Measurements from ENCODE around the gene NDUFV2. TPM values are rescaled to one million over a fixed set of nuclear protein-coding genes. Genes with fewer than 3 reads are reported as not detected.

NDUFV2 gene
- total and polyA plus RNA-seq, 2 donors from 2014 or later, result 131 to 391 TPM

GRCh38 chr18:9178557-9178956, 76.1 kb downstream of the NDUFV2 start:
- H3K27ac ChIP-seq (ENCODE audit: low read depth in 2 of 2, low read length in 2 of 2), result no peak overlapping the region
- peaks cover 0 to 2% (median 0%) of the 10 kb centered on the region in 3 donors for H3K4me1 ChIP-seq (ENCODE audit: control insufficient read depth in 2 of 3, insufficient read depth in 2 of 3, low read depth in 1 of 3, low read length in 3 of 3)
- H3K9ac ChIP-seq (ENCODE audit: low read length in 3 of 3), result no peak overlapping the region
- no peaks in the 10 kb centered on the region for H3K27me3 ChIP-seq (ENCODE audit: control insufficient read depth, insufficient read depth, low read length)
- TF ChIP-seq CTCF (IDR thresholded peaks at IDR 0.05; ENCODE audit: borderline replicate concordance, extremely low read depth, insufficient read depth), result no peak
- H3K4me3 ChIP-seq (ENCODE audit: low read length in 3 of 3), result no peak overlapping the region
- FAIRE-seq (no peak), DNase-seq (no peak)
- peaks cover 0 to 3% (median 0%) of the 10 kb centered on the region in 3 donors for H3K36me3 ChIP-seq (ENCODE audit: control insufficient read depth in 2 of 3, insufficient read depth in 3 of 3, low read length in 3 of 3)
- H3K9me3 ChIP-seq (ENCODE audit: control insufficient read depth in 2 of 3, insufficient read depth in 1 of 3, low read length in 3 of 3), result no peaks in the 10 kb centered on the region
- intact Hi-C loops (cut with DNase I), result no loop called here

- no peak for FAIRE-seq
Observed at GRCh38 chr18:9181275-9181674, 78.8 kb downstream of the NDUFV2 start.

GRCh38 chr18:9182852-9183399, 80.4 kb downstream of the NDUFV2 start:
- Histone ChIP-seq H3K9ac (ENCODE audit: low read length in 3 of 3) (no peak overlapping the region), H3K4me3 (ENCODE audit: low read length in 3 of 3) (no peak overlapping the region), H3K27me3 (ENCODE audit: control insufficient read depth, insufficient read depth, low read length) (no peaks in the 10 kb centered on the region), H3K9me3 (ENCODE audit: control insufficient read depth in 2 of 3, insufficient read depth in 1 of 3, low read length in 3 of 3) (no peaks in the 10 kb centered on the region), H3K36me3 (ENCODE audit: control insufficient read depth in 2 of 3, insufficient read depth in 3 of 3, low read length in 3 of 3) (peaks cover 0 to 3% (median 0%) of the 10 kb centered on the region in 3 donors), H3K4me1 (ENCODE audit: control insufficient read depth in 2 of 3, insufficient read depth in 2 of 3, low read depth in 1 of 3, low read length in 3 of 3) (peaks cover 0 to 7% (median 2%) of the 10 kb centered on the region in 3 donors), H3K27ac (ENCODE audit: low read depth in 2 of 2, low read length in 2 of 2) (no peak overlapping the region)
- intact Hi-C loops (cut with DNase I), result no loop called here
- no peak for TF ChIP-seq CTCF (IDR thresholded peaks at IDR 0.05; ENCODE audit: borderline replicate concordance, extremely low read depth, insufficient read depth)
- FAIRE-seq (no peak), DNase-seq (no peak)

More at GRCh38 chr18:9181275-9181674, 78.8 kb downstream of the NDUFV2 start:
- TF ChIP-seq CTCF (IDR thresholded peaks at IDR 0.05; ENCODE audit: borderline replicate concordance, extremely low read depth, insufficient read depth), result no peak
- Histone ChIP-seq H3K4me3 (ENCODE audit: low read length in 3 of 3) (no peak overlapping the region), H3K9me3 (ENCODE audit: control insufficient read depth in 2 of 3, insufficient read depth in 1 of 3, low read length in 3 of 3) (no peaks in the 10 kb centered on the region), H3K27me3 (ENCODE audit: control insufficient read depth, insufficient read depth, low read length) (no peaks in the 10 kb centered on the region), H3K36me3 (ENCODE audit: control insufficient read depth in 2 of 3, insufficient read depth in 3 of 3, low read length in 3 of 3) (peaks cover 0 to 3% (median 0%) of the 10 kb centered on the region in 3 donors), H3K27ac (ENCODE audit: low read depth in 2 of 2, low read length in 2 of 2) (no peak overlapping the region), H3K9ac (ENCODE audit: low read length in 3 of 3) (no peak overlapping the region), H3K4me1 (ENCODE audit: control insufficient read depth in 2 of 3, insufficient read depth in 2 of 3, low read depth in 1 of 3, low read length in 3 of 3) (peaks cover 0 to 7% (median 2%) of the 10 kb centered on the region in 3 donors)
- no peak for DNase-seq
- intact Hi-C loops (cut with DNase I), result no loop called here

Other genes starting within 250 kb of the NDUFV2 start
- 81.8 TPM for gene ANKRD12, start 34.1 kb downstream of the NDUFV2 start, total RNA-seq
- gene ANKRD12, start 34.1 kb downstream of the NDUFV2 start, polyA plus RNA-seq (ENCODE audit: insufficient read depth, low read depth, low replicate concordance), result 3.9 TPM
- gene TWSG1, start 232.1 kb downstream of the NDUFV2 start, total RNA-seq, result 50.1 TPM
- 16.9 TPM for gene TWSG1, start 232.1 kb downstream of the NDUFV2 start, polyA plus RNA-seq (ENCODE audit: insufficient read depth, low read depth, low replicate concordance)

Data from kidney (tissue), 14 donors.